K562 (cell line): ENCODE measurements around the gene DPH5. TPM values are rescaled to one million over a fixed set of nuclear protein-coding genes. Genes with fewer than 3 reads are reported as not detected.

Experiments
- ATAC-seq: fragments of 200-7000 bp; cut with Tn5 transposase; 3 replicates; pipeline ENCODE4 v1.9.1; 2020; ENCODE audit warnings: moderate library complexity
- BruUV-seq: library from RNA; stranded (reverse); fragments of 400-500 nt; replicated peaks from 2 replicates; lab custom pipeline; 2021; lab: Mats Ljungman, UMichigan
- CTCF ChIA-PET: fragments of 300-600 bp; formaldehyde crosslinking; extraction: SDS; loops from one replicate; lab custom pipeline; 2021; ENCODE audit warnings: low intra/inter-chr PET ratio; lab: Yijun Ruan, JAX
- POLR2A ChIA-PET: fragments of 300-600, 350-650 bp; sonication (Branson Sonifier 250); formaldehyde crosslinking; extraction: SDS; loops from one replicate; lab custom pipeline; 2021; ENCODE audit warnings: antibody characterized with exemption, inconsistent platforms; lab: Yijun Ruan, JAX
- DNase-seq, 4 experiments: peaks; one replicate each; pipeline versions ENCODE4 v3.0.0 to v3.0.0-alpha.2; 2011 to 2018; ENCODE audit warnings: low spot score in 3 of 4, mixed read lengths in 3 of 4; ENCODE audit errors: extremely low read depth in 1 of 4
- FAIRE-seq: peaks from 2 replicates; lab custom pipeline; 2011; peaks lifted over from hg19 to GRCh38; lab: Jason Lieb, UNC
- H2AFZ ChIP-seq: 2 replicates; pipeline ENCODE4 v1.6.0; 2011; ENCODE audit warnings: low read depth, low read length, control low read depth, inconsistent platforms
- H3K27ac ChIP-seq: fragments of 200-600 bp; 3 replicates; pipeline ENCODE4 v1.8.0; 2011; ENCODE audit warnings: low read depth, mild to moderate bottlenecking, control low read depth, inconsistent platforms, low read length, moderate library complexity, mixed read lengths; ENCODE audit errors: extremely low read depth
- H3K27me3 ChIP-seq, 2 experiments: fragments of 300-600 bp in 1 of 2; 2 replicates in 1 of 2; 3 replicates in 1 of 2; pipeline versions ENCODE4 v1.6.0 to v1.8.0; 2011; ENCODE audit warnings: inconsistent platforms in 2 of 2, low read length in 2 of 2, mild to moderate bottlenecking in 1 of 2, mixed read lengths in 1 of 2, moderate library complexity in 1 of 2; ENCODE audit not compliant: control insufficient read depth in 2 of 2, insufficient read depth in 2 of 2
- H3K36me3 ChIP-seq: fragments of 300-600 bp; 3 replicates; pipeline ENCODE4 v1.8.0; 2011; ENCODE audit warnings: mild to moderate bottlenecking, low read length, inconsistent platforms; ENCODE audit not compliant: control insufficient read depth, insufficient read depth
- H3K4me1 ChIP-seq, 2 experiments: fragments of 200-600 bp in 1 of 2; replicated peaks in 1 of 2; 2 replicates in 1 of 2; 3 replicates in 1 of 2; pipeline versions ENCODE4 v1.5.1 to v1.8.0; 2011; ENCODE audit warnings: inconsistent platforms in 2 of 2, low read length in 2 of 2, mild to moderate bottlenecking in 1 of 2, mixed read lengths in 1 of 2, moderate library complexity in 1 of 2; ENCODE audit not compliant: control insufficient read depth in 2 of 2, insufficient read depth in 2 of 2
- H3K4me2 ChIP-seq: 2 replicates; pipeline ENCODE4 v1.6.1; 2011; ENCODE audit warnings: low read length, control low read depth, inconsistent platforms, mixed read lengths; ENCODE audit not compliant: insufficient read depth
- H3K4me3 ChIP-seq: fragments of 200-600 bp; sonication (generic), shearing (Covaris generic); 2 replicates; pipeline ENCODE4 v1.5.1; 2016; ENCODE audit warnings: control low read depth, inconsistent platforms
- H3K79me2 ChIP-seq: fragments of 200-600 bp; 3 replicates; pipeline ENCODE4 v1.8.0; 2011; ENCODE audit warnings: low read length, inconsistent platforms; ENCODE audit not compliant: control insufficient read depth, insufficient read depth
- H3K9ac ChIP-seq, 2 experiments: 2 replicates each; pipeline versions ENCODE4 v1.6.0 to v1.6.1; 2011; ENCODE audit warnings: low read depth in 2 of 2, low read length in 2 of 2, control low read depth in 1 of 2, inconsistent platforms in 1 of 2, mild to moderate bottlenecking in 1 of 2, mixed read lengths in 1 of 2; ENCODE audit not compliant: insufficient read depth in 1 of 2
- H3K9me1 ChIP-seq: one replicate; pipeline ENCODE4 v1.6.0; 2011; ENCODE audit warnings: inconsistent platforms, mild to moderate bottlenecking, low read length, moderate library complexity; ENCODE audit not compliant: control insufficient read depth, insufficient read depth
- H3K9me3 ChIP-seq: replicated peaks from 2 replicates; pipeline ENCODE4 v1.5.1; 2011; ENCODE audit warnings: low read depth, low read length, inconsistent platforms; ENCODE audit not compliant: control insufficient read depth, insufficient read depth
- H4K20me1 ChIP-seq: replicated peaks from 2 replicates; pipeline ENCODE4 v1.6.1; 2011; ENCODE audit warnings: low read length, inconsistent platforms, mixed read lengths; ENCODE audit not compliant: control insufficient read depth, insufficient read depth
- ATF3 ChIP-seq, 2 experiments: fragments of 450-650 bp in 1 of 2; sonication (generic) in 1 of 2; formaldehyde crosslinking in 1 of 2; IDR thresholded peaks in 1 of 2; conservative IDR thresholded peaks in 1 of 2; 2 replicates each; pipeline versions ENCODE4 v1.6.1 to v1.8.1; 2016 to 2023; ENCODE audit warnings: mild to moderate bottlenecking in 2 of 2, moderate library complexity in 2 of 2, inconsistent platforms in 1 of 2, missing genetic modification reagents in 1 of 2
- DNMT1 ChIP-seq: fragments of 450-650 bp; IDR thresholded peaks from 2 replicates; pipeline ENCODE4 v1.6.1; 2016; ENCODE audit warnings: antibody characterized with exemption, mild to moderate bottlenecking
- FUS ChIP-seq: fragments of 200-400 bp; formaldehyde crosslinking; optimal IDR thresholded peaks from 2 replicates; pipeline ENCODE3; 2017; ENCODE audit warnings: low read depth, low read length
- HOXB6 ChIP-seq: fragments of 250-450 bp; sonication (Bioruptor Pico); IDR thresholded peaks from 2 replicates; pipeline ENCODE4 v1.5.1; 2022; ENCODE audit warnings: mild to moderate bottlenecking, borderline replicate concordance
- NFYB ChIP-seq: IDR thresholded peaks from 2 replicates; pipeline ENCODE4 v1.6.1; 2011; ENCODE audit warnings: mild to moderate bottlenecking, moderate library complexity; ENCODE audit not compliant: insufficient read length; ENCODE audit errors: extremely low read depth
- SIN3B ChIP-seq: fragments of 450-650 bp; IDR thresholded peaks from 2 replicates; pipeline ENCODE4 v1.6.1; 2017; ENCODE audit warnings: low read depth, mild to moderate bottlenecking, moderate library complexity
- TFE3 ChIP-seq: fragments of 450-650 bp; formaldehyde crosslinking; IDR thresholded peaks from 2 replicates; pipeline ENCODE4 v1.4.0; 2020; ENCODE audit warnings: mild to moderate bottlenecking, mixed read lengths
- TSC22D4 ChIP-seq: fragments of 450-650 bp; IDR thresholded peaks from 2 replicates; pipeline ENCODE4 v1.6.1; 2016; ENCODE audit warnings: missing genetic modification characterization, missing biosample characterization, control low read depth
- ZBTB7A ChIP-seq: IDR thresholded peaks from 2 replicates; pipeline ENCODE4 v1.6.1; 2011; ENCODE audit warnings: low read depth, mild to moderate bottlenecking, low read length, moderate library complexity, borderline replicate concordance; ENCODE audit not compliant: control insufficient read depth
- ZNF445 ChIP-seq: fragments of 250-450 bp; sonication (Bioruptor Pico); IDR thresholded peaks from 2 replicates; pipeline ENCODE4 v1.4.0; 2020; ENCODE audit warnings: low read depth, mild to moderate bottlenecking, moderate library complexity
- WGBS: fragments of 100-300 bp; shearing (Covaris generic); methylation state at CpG from one replicate; pipeline ENCODE4 v1.1.6; 2016; ENCODE audit warnings: low coverage, mixed read lengths; ENCODE audit not compliant: insufficient coverage; ENCODE audit errors: missing lambda C conversion rate; 5-methylcytosine and 5-hydroxymethylcytosine counted together
- in situ Hi-C: fragments of 300-500 bp; cut with MboI; formaldehyde crosslinking; loops from 4 replicates; pipeline ENCODE4 v1.15.0; 2018; ENCODE audit warnings: inconsistent platforms, mixed read lengths
- intact Hi-C: fragments of 100-400 bp; cut with micrococcal nuclease; formaldehyde crosslinking; loops from 2 replicates; pipeline ENCODE4 v1.14.2; 2022
- polyA plus RNA-seq, 8 experiments: library from polyadenylated mRNA; depleted of rRNA in 4 of 8; stranded (reverse) in 5 of 8; unstranded in 3 of 8; fragments of >200 nt; fragmentation: Nextera tagmentation in 2 of 8; fragmentation: Illumina TruSeq in 1 of 8; extraction: Ambion mirVana in 2 of 8; extraction: Trizol in 1 of 8; gene quantifications; 2 replicates each; pipeline versions ENCODE4 v1.2.1 to v1.2.3, GENCODE V29; 2011 to 2014; ENCODE audit warnings: inconsistent platforms in 1 of 8, missing spikeins in 1 of 8
- total RNA-seq, 7 experiments: library from RNA; depleted of rRNA in 6 of 7; stranded (reverse); fragments of >200 nt in 6 of 7; fragmentation: Illumina TruSeq in 2 of 7; extraction: Trizol in 2 of 7; gene quantifications; 2 replicates each; pipeline versions ENCODE4 v1.2.1 to v1.2.3, GENCODE V29; 2011 to 2021; ENCODE audit warnings: low replicate concordance in 1 of 7

Gene DPH5
- total and polyA plus RNA-seq, 9 of the 15 experiments (the other 6 are each of a cell fraction or from before 2014, with no cell fraction given), result 37.6 to 159 (median 89.7) TPM

GRCh38 chr1:100959502-100960060, 66.0 kb downstream of the DPH5 start:
- intact Hi-C loops, result no loop called here
- Histone ChIP-seq H3K4me3 (no peak overlapping the region), H4K20me1 (no peaks in the 10 kb centered on the region), H3K9me1 (no peaks in the 10 kb centered on the region), H3K36me3 (peaks cover 13% of the 10 kb centered on the region; the same call in 1 of the 3 replicates), H3K4me1 (no peaks in the 10 kb centered on the region), H3K9me3 (no peaks in the 10 kb centered on the region), H3K4me2 (no peak overlapping the region), H3K9ac (no peak overlapping the region), H3K27me3 (no peaks in the 10 kb centered on the region), H3K79me2 (no peaks in the 10 kb centered on the region), H3K27ac (no peak overlapping the region), H2AFZ (no peak overlapping the region)
- TF ChIP-seq FUS (no peak), ZNF445 (CRISPR knock-in tag) (no peak), SIN3B (no peak), HOXB6 (CRISPR knock-in tag) (no peak), TSC22D4 (no peak), TFE3 (CRISPR knock-in tag) (no peak), ATF3 (IDR thresholded peaks at IDR 0.05) (no peak), ATF3 (CRISPR knock-in tag; conservative IDR thresholded peaks at IDR 0.05) (no peak), NFYB (no peak), DNMT1 (no peak), ZBTB7A (no peak)
- ChIA-PET POLR2A (interaction anchor here (1.0 to 2.4 kb wide), 4 partner anchors 9 to 279 kb away, joined by 4 to 9 read pairs (median 6); no protein-coding TSS in a partner anchor), CTCF (no interaction called here)
- BruUV-seq, result no TSS peak
- DNase-seq (no peak), ATAC-seq (no peak), FAIRE-seq (no peak)
- 82% methylated on average over 5 of the region's 5 CpGs for WGBS
- in situ Hi-C loops, result no loop called here
